OCI-LY7 (cell line): ENCODE data around the gene MSN.

ENCODE experiments used
- EZH2phosphoT487 ChIP-seq: fragments of 200-600 bp; sonication (generic); IDR thresholded peaks from 2 replicates; pipeline ENCODE4 v1.6.1; 2018; ENCODE audit warnings: low read depth, borderline replicate concordance, mild to moderate bottlenecking, mixed run types, antibody characterized with exemption, low read length, moderate library complexity, mixed read lengths
- TF ChIP-seq, protein P1 (sequence below): fragments of 200-600 bp; sonication (generic); conservative IDR thresholded peaks from 2 replicates; pipeline ENCODE4 v1.5.1; 2014; ENCODE audit warnings: mild to moderate bottlenecking, antibody characterized with exemption, low read length, moderate library complexity, mixed read lengths

DNA sequence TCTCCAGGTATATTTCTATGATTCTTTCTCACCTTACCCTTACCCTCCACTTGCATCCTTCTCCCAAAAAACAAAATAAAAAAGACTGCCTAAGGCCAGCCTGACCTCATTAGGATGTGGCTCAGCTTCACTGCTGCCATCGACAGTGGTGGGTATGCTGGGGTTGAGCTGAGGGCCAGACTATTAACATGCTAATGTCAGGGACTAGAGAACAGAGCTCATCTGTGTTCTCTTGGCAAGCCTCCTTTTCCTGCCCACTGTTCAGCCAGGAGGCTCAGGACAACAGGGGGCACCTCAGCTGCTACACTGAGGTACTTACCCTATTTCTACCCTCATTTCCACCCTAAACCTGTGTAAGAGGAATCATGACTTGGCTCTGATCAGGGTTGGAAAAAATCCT is 59.3 kb downstream of the MSN start:
- TF ChIP-seq, protein P1, sequence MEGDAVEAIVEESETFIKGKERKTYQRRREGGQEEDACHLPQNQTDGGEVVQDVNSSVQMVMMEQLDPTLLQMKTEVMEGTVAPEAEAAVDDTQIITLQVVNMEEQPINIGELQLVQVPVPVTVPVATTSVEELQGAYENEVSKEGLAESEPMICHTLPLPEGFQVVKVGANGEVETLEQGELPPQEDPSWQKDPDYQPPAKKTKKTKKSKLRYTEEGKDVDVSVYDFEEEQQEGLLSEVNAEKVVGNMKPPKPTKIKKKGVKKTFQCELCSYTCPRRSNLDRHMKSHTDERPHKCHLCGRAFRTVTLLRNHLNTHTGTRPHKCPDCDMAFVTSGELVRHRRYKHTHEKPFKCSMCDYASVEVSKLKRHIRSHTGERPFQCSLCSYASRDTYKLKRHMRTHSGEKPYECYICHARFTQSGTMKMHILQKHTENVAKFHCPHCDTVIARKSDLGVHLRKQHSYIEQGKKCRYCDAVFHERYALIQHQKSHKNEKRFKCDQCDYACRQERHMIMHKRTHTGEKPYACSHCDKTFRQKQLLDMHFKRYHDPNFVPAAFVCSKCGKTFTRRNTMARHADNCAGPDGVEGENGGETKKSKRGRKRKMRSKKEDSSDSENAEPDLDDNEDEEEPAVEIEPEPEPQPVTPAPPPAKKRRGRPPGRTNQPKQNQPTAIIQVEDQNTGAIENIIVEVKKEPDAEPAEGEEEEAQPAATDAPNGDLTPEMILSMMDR = no peak
- TF ChIP-seq EZH2phosphoT487 = no peak
